ENCODE results near the gene SLC12A9.
"Not testable (repeated sequence)": the region's sequence is repeated elsewhere in the genome, so short reads cannot be mapped to it uniquely, and the experiment has no call there.

The SLC12A9 gene, protein sequence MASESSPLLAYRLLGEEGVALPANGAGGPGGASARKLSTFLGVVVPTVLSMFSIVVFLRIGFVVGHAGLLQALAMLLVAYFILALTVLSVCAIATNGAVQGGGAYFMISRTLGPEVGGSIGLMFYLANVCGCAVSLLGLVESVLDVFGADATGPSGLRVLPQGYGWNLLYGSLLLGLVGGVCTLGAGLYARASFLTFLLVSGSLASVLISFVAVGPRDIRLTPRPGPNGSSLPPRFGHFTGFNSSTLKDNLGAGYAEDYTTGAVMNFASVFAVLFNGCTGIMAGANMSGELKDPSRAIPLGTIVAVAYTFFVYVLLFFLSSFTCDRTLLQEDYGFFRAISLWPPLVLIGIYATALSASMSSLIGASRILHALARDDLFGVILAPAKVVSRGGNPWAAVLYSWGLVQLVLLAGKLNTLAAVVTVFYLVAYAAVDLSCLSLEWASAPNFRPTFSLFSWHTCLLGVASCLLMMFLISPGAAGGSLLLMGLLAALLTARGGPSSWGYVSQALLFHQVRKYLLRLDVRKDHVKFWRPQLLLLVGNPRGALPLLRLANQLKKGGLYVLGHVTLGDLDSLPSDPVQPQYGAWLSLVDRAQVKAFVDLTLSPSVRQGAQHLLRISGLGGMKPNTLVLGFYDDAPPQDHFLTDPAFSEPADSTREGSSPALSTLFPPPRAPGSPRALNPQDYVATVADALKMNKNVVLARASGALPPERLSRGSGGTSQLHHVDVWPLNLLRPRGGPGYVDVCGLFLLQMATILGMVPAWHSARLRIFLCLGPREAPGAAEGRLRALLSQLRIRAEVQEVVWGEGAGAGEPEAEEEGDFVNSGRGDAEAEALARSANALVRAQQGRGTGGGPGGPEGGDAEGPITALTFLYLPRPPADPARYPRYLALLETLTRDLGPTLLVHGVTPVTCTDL

GRCh38 chr7:100852048-100852872 lies at the start of gene SLC12A9:
Gene SLC12A9 (plus strand): TSS chr7:100852713. CDS start chr7:100854198, 1,485 bp downstream.
- peak; percentile 89 for DNase-seq (ENCODE audit: low read depth)
- H3K4me3 ChIP-seq (replicated peaks; ENCODE audit: low read depth, low read length) = peak within 1 kb of the TSS; percentile 80
- TF ChIP-seq, protein P1, sequence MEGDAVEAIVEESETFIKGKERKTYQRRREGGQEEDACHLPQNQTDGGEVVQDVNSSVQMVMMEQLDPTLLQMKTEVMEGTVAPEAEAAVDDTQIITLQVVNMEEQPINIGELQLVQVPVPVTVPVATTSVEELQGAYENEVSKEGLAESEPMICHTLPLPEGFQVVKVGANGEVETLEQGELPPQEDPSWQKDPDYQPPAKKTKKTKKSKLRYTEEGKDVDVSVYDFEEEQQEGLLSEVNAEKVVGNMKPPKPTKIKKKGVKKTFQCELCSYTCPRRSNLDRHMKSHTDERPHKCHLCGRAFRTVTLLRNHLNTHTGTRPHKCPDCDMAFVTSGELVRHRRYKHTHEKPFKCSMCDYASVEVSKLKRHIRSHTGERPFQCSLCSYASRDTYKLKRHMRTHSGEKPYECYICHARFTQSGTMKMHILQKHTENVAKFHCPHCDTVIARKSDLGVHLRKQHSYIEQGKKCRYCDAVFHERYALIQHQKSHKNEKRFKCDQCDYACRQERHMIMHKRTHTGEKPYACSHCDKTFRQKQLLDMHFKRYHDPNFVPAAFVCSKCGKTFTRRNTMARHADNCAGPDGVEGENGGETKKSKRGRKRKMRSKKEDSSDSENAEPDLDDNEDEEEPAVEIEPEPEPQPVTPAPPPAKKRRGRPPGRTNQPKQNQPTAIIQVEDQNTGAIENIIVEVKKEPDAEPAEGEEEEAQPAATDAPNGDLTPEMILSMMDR (IDR thresholded peaks at IDR 0.05; ENCODE audit: low read length, missing control alignments) = peak; percentile 82

- no peak for DNase-seq (ENCODE audit: low read depth)
- H3K4me3 ChIP-seq (replicated peaks; ENCODE audit: low read depth, low read length) = no peak overlapping the region
- TF ChIP-seq, protein P1 (IDR thresholded peaks at IDR 0.05; ENCODE audit: low read length, missing control alignments) = no peak
Measured at GRCh38 chr7:100802951-100803350, 49.6 kb upstream of the SLC12A9 start.

DNA sequence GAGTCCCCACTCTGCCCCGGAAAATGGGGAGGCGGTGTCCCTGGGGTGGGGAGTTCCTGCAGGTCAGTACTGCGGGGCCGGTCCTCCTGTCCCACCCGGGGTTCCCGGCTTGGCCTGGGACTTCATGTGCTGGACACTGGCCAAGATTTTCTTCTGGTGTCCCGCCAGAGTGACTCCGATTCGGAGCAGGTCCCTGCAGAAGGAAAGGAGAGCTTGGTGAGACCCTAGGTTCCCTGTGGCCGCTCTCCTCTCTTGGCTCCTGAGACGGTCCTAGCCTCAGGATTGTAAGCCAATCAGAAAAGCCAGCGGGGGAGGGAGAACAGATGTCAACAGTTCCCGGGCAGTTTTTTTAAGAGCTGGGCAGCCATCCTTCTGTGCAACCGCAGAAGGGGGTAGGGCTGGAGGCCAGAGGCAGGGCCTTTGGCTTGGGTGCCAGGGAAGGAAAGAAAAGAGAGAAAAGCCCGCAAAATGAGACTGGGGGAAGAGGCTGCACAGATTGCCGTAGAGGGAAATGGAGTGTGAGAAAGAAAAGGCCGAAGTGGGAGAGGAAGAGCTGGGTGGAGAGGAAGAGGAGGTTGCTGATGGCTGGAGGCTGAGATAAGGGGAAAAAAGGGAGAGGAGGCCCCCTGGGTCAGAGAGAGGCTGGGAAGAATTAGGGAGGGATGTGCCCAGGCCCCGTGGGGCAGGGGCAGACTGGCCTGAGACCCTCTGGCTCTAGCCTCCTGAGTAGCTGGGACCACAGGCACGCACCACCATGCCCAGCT lies 48.9 kb upstream of the SLC12A9 start:
- H3K4me3 ChIP-seq (replicated peaks; ENCODE audit: low read depth, low read length) = no peak overlapping the region
- peak; percentile 93 for DNase-seq (ENCODE audit: low read depth)
- TF ChIP-seq, protein P1 (IDR thresholded peaks at IDR 0.05; ENCODE audit: low read length, missing control alignments) = no peak

- no peak overlapping the region for H3K4me3 ChIP-seq (replicated peaks; ENCODE audit: low read depth, low read length)
- no peak for DNase-seq (ENCODE audit: low read depth)
- TF ChIP-seq, protein P1 (IDR thresholded peaks at IDR 0.05; ENCODE audit: low read length, missing control alignments) = no peak
Measured at GRCh38 chr7:100804681-100805431, 47.7 kb upstream of the SLC12A9 start.

- no peak overlapping the region for H3K4me3 ChIP-seq (replicated peaks; ENCODE audit: low read depth, low read length)
- TF ChIP-seq, protein P1 (IDR thresholded peaks at IDR 0.05; ENCODE audit: low read length, missing control alignments) = no peak
Measured at GRCh38 chr7:100806276-100806675, 46.2 kb upstream of the SLC12A9 start.

GRCh38 chr7:100806883-100807282 lies 45.6 kb upstream of the SLC12A9 start:
- not testable (repeated sequence) for H3K4me3 ChIP-seq (replicated peaks; ENCODE audit: low read depth, low read length); DNase-seq (ENCODE audit: low read depth)

More at GRCh38 chr7:100806276-100806675, 46.2 kb upstream of the SLC12A9 start:
- no peak for DNase-seq (ENCODE audit: low read depth)
